Subcutaneous abdominal adipose tissue (tissue), 5 donors: ENCODE data around the gene NEDD9.

Experiments used
- H3K27ac ChIP-seq: one replicate; pipeline ENCODE4 v1.7.0; 2013; ENCODE audit warnings: low read depth, mild to moderate bottlenecking, inconsistent platforms, low read length, moderate library complexity
- H3K27me3 ChIP-seq, 5 donors: one replicate each; pipeline ENCODE4 v1.7.0; 2013; ENCODE audit warnings: low read length in 5 of 5, inconsistent platforms in 1 of 5; ENCODE audit not compliant: control insufficient read depth in 5 of 5, insufficient read depth in 4 of 5
- H3K36me3 ChIP-seq, 5 donors: one replicate each; pipeline ENCODE4 v1.7.0; 2013; ENCODE audit warnings: low read length in 5 of 5; ENCODE audit not compliant: control insufficient read depth in 5 of 5, insufficient read depth in 5 of 5
- H3K4me1 ChIP-seq, 5 donors: one replicate each; pipeline ENCODE4 v1.7.0; 2013; ENCODE audit warnings: low read length in 5 of 5, mild to moderate bottlenecking in 3 of 5, moderate library complexity in 1 of 5; ENCODE audit not compliant: control insufficient read depth in 5 of 5, insufficient read depth in 5 of 5
- H3K4me3 ChIP-seq, 5 donors: one replicate each; pipeline ENCODE4 v1.7.0; 2013; ENCODE audit warnings: low read length in 5 of 5, low read depth in 1 of 5
- H3K9ac ChIP-seq, 5 donors: one replicate each; pipeline ENCODE4 v1.7.0; 2013; ENCODE audit warnings: low read length in 5 of 5, mild to moderate bottlenecking in 4 of 5, moderate library complexity in 3 of 5
- H3K9me3 ChIP-seq, 5 donors: one replicate each; pipeline ENCODE4 v1.7.0; 2013; ENCODE audit warnings: low read length in 5 of 5; ENCODE audit not compliant: control insufficient read depth in 5 of 5
- donor health status: healthy.
- donor health status: healthy.
- donor health status: healthy.
- donor health status: healthy.
- donor health status: healthy.

NEDD9 gene

GRCh38 chr6:11196511-11197174 lies 35.8 kb downstream of the NEDD9 start:
- no peaks in the 10 kb centered on the region for H3K27me3 ChIP-seq
- no peak overlapping the region for H3K9ac ChIP-seq
- peaks cover 10 to 39% (median 22%) of the 10 kb centered on the region in 5 donors for H3K36me3 ChIP-seq
- no peaks in the 10 kb centered on the region for H3K9me3 ChIP-seq
- H3K4me1 ChIP-seq, result peaks cover 0 to 58% (median 48%) of the 10 kb centered on the region in 5 donors
- no peak overlapping the region for H3K4me3 ChIP-seq
- peak overlapping the region; percentile 66 for H3K27ac ChIP-seq

- Histone ChIP-seq H3K36me3 (peaks cover 7 to 44% (median 32%) of the 10 kb centered on the region in 5 donors), H3K4me3 (no peak overlapping the region), H3K27me3 (no peaks in the 10 kb centered on the region), H3K9ac (no peak overlapping the region), H3K4me1 (peaks cover 0 to 52% (median 44%) of the 10 kb centered on the region in 5 donors), H3K9me3 (no peaks in the 10 kb centered on the region), H3K27ac (peak overlapping the region; percentile 66)
Measured at GRCh38 chr6:11194356-11195218, 37.9 kb downstream of the NEDD9 start.

- no peak overlapping the region for H3K4me3 ChIP-seq
- no peak overlapping the region for H3K27ac ChIP-seq
- H3K4me1 ChIP-seq, result peaks cover 0 to 43% (median 37%) of the 10 kb centered on the region in 5 donors
- no peaks in the 10 kb centered on the region for H3K27me3 ChIP-seq
- H3K9ac ChIP-seq, result no peak overlapping the region
- no peaks in the 10 kb centered on the region for H3K9me3 ChIP-seq
- peaks cover 15 to 52% (median 42%) of the 10 kb centered on the region in 5 donors for H3K36me3 ChIP-seq
Measured at GRCh38 chr6:11193434-11193833, 39.0 kb downstream of the NEDD9 start.

GRCh38 chr6:11192167-11192566 lies 40.3 kb downstream of the NEDD9 start:
- H3K36me3 ChIP-seq, result peaks cover 27 to 61% (median 55%) of the 10 kb centered on the region in 5 donors
- no peak overlapping the region for H3K27ac ChIP-seq
- H3K27me3 ChIP-seq, result no peaks in the 10 kb centered on the region
- no peaks in the 10 kb centered on the region for H3K9me3 ChIP-seq
- no peak overlapping the region for H3K4me3 ChIP-seq
- peaks cover 0 to 30% (median 25%) of the 10 kb centered on the region in 5 donors for H3K4me1 ChIP-seq
- no peak overlapping the region for H3K9ac ChIP-seq

GRCh38 chr6:11190625-11191245 lies 41.7 kb downstream of the NEDD9 start:
- H3K36me3 ChIP-seq, result peaks cover 37 to 73% (median 67%) of the 10 kb centered on the region in 5 donors
- H3K9ac ChIP-seq, result no peak overlapping the region
- H3K4me3 ChIP-seq, result no peak overlapping the region
- H3K9me3 ChIP-seq, result no peaks in the 10 kb centered on the region
- H3K4me1 ChIP-seq, result peaks cover 0 to 18% (median 13%) of the 10 kb centered on the region in 5 donors
- no peak overlapping the region for H3K27ac ChIP-seq
- no peaks in the 10 kb centered on the region for H3K27me3 ChIP-seq

- peaks cover 40 to 80% (median 74%) of the 10 kb centered on the region in 5 donors for H3K36me3 ChIP-seq
Measured at GRCh38 chr6:11189865-11190624, 42.4 kb downstream of the NEDD9 start.

GRCh38 chr6:11188161-11188915 lies 44.1 kb downstream of the NEDD9 start:
- Histone ChIP-seq H3K4me1 (peaks cover 0 to under 1% (median 0%) of the 10 kb centered on the region in 5 donors), H3K27me3 (no peaks in the 10 kb centered on the region), H3K4me3 (no peak overlapping the region), H3K36me3 (peaks cover 51 to 93% (median 84%) of the 10 kb centered on the region in 5 donors), H3K9ac (no peak overlapping the region), H3K9me3 (no peaks in the 10 kb centered on the region), H3K27ac (peak overlapping the region; percentile 28)

More at GRCh38 chr6:11189865-11190624, 42.4 kb downstream of the NEDD9 start:
- no peak overlapping the region for H3K9ac ChIP-seq
- H3K27me3 ChIP-seq, result no peaks in the 10 kb centered on the region
- no peak overlapping the region for H3K4me3 ChIP-seq
- H3K9me3 ChIP-seq, result no peaks in the 10 kb centered on the region
- H3K4me1 ChIP-seq, result peaks cover 0 to 12% (median 8%) of the 10 kb centered on the region in 5 donors
- H3K27ac ChIP-seq, result no peak overlapping the region

- Histone ChIP-seq H3K4me3 (no peak overlapping the region), H3K9me3 (no peaks in the 10 kb centered on the region), H3K9ac (no peak overlapping the region), H3K27me3 (no peaks in the 10 kb centered on the region), H3K4me1 (no peaks in the 10 kb centered on the region), H3K27ac (no peak overlapping the region), H3K36me3 (peaks cover 49 to 86% (median 80%) of the 10 kb centered on the region in 5 donors)
Measured at GRCh38 chr6:11187301-11187700, 45.2 kb downstream of the NEDD9 start.
